GM04504 (cell line): Measurements from ENCODE around the gene SLC27A1.
"Not testable (repeated sequence)": the region's sequence is repeated elsewhere in the genome, so short reads cannot be mapped to it uniquely, and the experiment has no call there.

Source experiments
- DNase-seq: peaks from one replicate; pipeline ENCODE4 v3.0.0-alpha.2; 2012; ENCODE audit warnings: low read depth

SLC27A1 gene

DNA sequence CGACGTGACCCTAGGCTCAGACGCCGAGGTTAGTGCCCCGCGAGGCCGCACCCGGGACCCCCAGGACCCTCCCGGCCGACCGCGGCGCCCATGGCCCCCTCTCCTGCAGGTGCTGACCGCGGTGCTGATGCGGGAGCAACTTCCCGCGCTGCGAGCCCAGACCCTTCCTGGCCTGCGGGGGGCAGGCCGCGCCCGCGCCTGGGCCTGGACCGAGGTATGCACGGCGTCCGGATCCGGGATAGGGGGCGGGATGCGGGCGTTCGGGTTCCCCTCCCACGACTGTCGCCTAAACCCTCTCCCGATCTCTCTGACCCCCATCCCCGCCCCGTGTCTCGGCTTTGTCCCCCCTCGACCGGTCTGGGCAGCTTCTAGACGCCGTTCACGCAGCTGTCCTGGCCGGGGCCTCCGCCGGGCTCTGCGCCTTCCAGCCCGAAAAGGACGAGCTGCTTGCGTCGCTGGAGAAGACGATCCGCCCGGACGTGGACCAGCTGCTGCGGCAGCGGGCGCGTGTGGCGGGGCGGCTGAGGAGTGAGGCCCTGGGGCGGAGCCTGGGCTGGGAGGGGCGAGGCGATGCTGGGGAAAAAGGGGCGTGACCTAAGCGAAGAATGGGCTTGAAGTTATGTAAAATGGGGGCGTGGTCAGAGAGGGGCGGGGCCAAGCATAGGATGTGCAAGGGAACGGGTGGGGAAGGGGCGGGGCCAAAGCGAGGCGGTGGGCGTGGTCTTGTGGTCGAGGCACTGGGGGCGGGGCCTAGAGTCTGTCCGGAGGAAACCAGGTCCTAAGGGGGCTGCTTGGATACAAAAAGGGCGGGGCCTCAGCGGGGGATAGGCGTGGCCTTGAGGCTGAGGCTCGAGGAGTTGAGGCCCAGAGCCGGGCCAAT lies 69.2 kb downstream of the SLC27A1 start:
- peak; percentile 73 for DNase-seq

DNA sequence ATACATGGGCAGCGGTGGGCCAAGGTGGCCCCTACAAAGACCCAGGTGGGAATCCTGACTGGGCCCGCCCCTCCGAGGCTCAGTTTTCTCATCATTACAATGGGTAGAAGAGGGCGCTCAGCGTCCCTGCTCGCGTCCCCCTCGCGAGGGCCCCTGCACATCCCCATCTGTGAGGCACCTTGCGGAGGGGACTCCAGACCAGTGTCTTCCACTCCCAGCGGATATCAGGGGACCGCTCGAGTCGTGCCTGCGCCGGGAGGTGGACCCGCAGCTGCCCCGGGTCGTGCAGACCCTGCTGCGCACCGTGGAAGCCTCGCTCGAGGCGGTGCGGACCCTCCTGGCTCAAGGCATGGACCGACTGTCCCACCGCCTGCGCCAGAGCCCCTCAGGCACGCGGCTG lies 69.8 kb downstream of the SLC27A1 start:
- DNase-seq: no peak

DNA sequence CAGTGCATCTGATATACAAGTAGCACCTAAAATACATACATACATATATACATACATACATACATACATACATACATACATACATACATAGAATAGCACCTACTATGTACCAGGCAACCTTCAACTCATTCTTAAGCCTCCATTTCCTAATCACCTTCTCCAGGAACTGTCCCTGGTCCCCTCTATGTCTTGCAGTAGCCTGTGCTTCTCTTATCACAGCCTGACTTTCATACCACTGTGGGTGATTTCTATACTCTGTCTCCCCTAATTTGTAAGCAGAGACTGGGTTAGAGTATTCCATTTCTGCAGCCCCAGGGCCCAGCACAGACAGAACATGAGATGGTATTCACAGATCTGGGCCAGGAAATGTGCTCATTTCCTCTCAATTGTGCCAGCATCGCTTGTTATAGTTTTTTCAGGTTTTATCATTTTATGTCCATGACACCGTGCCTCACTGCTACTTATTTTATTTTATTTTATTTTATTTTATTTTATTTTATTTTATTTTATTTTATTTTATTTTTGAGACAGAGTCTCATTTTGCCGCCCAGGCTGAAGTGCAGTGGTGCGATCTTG lies 70.9 kb downstream of the SLC27A1 start:
- no peak for DNase-seq

- DNase-seq: no peak
Measured at GRCh38 chr19:17542042-17542441, 71.7 kb downstream of the SLC27A1 start.

- no peak for DNase-seq
Measured at GRCh38 chr19:17542793-17543582, 72.7 kb downstream of the SLC27A1 start.

DNA sequence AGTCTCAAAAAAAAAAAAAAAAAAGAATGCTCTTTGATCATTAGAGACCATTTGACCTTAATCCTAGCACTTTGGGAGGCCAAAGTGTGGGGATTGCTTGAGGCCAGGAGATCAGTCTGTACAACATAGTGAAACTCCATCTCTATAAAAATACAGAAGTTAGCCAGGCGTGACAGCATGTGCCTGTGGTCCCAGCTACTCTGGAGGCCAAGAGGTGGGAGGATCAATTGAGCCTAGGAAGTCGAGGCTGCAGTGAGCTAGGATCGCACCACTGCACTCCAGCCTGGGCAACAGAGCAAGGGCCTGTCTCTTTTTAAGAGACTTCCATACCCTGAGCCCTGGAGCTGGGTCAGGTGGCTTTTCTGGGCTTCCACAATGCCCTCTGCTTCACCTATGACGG lies 73.7 kb downstream of the SLC27A1 start:
- no peak for DNase-seq

- DNase-seq: no peak
Measured at GRCh38 chr19:17544418-17544817, 74.1 kb downstream of the SLC27A1 start.

- DNase-seq: no peak
Measured at GRCh38 chr19:17548145-17548544, 77.8 kb downstream of the SLC27A1 start.

GRCh38 chr19:17549085-17549740 lies 78.9 kb downstream of the SLC27A1 start:
- no peak for DNase-seq

DNA sequence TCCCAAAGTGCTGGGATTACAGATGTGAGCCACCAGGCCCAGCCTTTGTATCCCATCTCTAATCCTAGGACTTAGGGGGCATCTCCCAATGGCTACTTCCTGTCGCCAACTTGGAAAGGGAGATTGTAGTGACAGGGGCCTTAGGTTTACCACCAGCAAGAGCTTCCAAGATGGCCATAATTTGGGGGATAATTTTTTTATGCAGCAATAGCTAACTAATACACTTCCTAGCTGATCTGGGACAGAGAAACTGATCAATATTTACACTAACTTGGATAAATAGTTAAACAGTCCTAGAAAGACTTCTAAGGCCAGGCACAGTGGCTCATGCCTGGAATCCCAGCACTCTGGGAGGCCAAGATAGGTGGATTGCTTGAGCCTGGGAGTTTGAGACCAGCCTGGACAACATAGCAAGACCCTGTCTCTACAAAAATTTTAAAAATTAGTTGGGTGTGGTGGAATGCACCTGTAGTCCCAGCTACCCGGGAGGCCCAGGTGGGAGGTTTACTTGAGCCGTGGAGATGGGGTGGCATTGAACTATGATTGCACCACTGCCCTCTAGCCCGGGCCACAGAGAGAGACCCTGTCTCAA lies 79.8 kb downstream of the SLC27A1 start:
- DNase-seq: no peak

- not testable (repeated sequence) for DNase-seq
Measured at GRCh38 chr19:17552735-17553134, 82.4 kb downstream of the SLC27A1 start.

DNA sequence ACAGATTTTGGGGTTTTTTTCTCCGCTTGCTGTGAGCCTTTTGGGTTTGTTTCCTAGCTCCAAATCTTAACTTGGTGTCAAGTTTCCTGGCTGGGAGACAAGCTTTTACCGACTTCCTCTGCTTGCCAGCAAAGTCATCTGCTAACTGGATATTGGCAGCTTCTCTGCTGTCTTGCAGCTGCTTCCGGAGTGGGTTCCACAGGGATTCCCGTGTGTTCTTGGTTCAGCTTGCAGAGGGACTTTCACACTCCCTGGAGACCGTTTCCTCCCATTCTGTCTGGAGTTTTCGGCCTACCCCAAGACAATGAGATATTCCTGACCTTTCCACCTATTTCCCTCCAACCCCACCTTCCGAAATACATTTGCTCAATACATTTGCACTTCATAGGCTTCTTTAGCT lies 82.9 kb downstream of the SLC27A1 start:
- peak; percentile 91 for DNase-seq

GRCh38 chr19:17554968-17555479 lies 84.7 kb downstream of the SLC27A1 start:
- no peak for DNase-seq

GRCh38 chr19:17555480-17555928 lies 85.2 kb downstream of the SLC27A1 start, which contains the start of gene COLGALT1:
Gene COLGALT1, plus strand, starts transcription at chr19:17555649. Its CDS starts 65 bp downstream, at chr19:17555714.
- DNase-seq: peak; percentile 89
